ENCODE measurements around the gene GRHL3. TPM values are rescaled to one million over a fixed set of nuclear protein-coding genes. Genes with fewer than 3 reads are reported as not detected.
A peak's percentile ranks its signal among the peaks of the same experiment; 100 is the strongest.

GRHL3 gene
- total RNA-seq, 4 donors from 2014 or later: 93.6 to 154 (median 129) TPM

- peaks cover 19% of the 10 kb centered on the region for H3K4me1 ChIP-seq
- 27% methylated on average over 2 of the region's 3 CpGs for WGBS
- no peak overlapping the region for H3K4me3 ChIP-seq
- no peak for DNase-seq (ENCODE audit: low spot score in 2 of 2)
- H3K27ac ChIP-seq: no peak overlapping the region
- peaks cover 6% of the 10 kb centered on the region for H3K27me3 ChIP-seq
- H3K9me3 ChIP-seq: no peaks in the 10 kb centered on the region
- no peaks in the 10 kb centered on the region for H3K36me3 ChIP-seq
- TF ChIP-seq POLR2A (IDR thresholded peaks at IDR 0.05) (no peak), EP300 (IDR thresholded peaks at IDR 0.05) (no peak), POLR2AphosphoS5 (IDR thresholded peaks at IDR 0.05) (no peak)
- TF ChIP-seq, protein P1, sequence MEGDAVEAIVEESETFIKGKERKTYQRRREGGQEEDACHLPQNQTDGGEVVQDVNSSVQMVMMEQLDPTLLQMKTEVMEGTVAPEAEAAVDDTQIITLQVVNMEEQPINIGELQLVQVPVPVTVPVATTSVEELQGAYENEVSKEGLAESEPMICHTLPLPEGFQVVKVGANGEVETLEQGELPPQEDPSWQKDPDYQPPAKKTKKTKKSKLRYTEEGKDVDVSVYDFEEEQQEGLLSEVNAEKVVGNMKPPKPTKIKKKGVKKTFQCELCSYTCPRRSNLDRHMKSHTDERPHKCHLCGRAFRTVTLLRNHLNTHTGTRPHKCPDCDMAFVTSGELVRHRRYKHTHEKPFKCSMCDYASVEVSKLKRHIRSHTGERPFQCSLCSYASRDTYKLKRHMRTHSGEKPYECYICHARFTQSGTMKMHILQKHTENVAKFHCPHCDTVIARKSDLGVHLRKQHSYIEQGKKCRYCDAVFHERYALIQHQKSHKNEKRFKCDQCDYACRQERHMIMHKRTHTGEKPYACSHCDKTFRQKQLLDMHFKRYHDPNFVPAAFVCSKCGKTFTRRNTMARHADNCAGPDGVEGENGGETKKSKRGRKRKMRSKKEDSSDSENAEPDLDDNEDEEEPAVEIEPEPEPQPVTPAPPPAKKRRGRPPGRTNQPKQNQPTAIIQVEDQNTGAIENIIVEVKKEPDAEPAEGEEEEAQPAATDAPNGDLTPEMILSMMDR (IDR thresholded peaks at IDR 0.05): no peak
Measured at GRCh38 chr1:24278726-24279125, 40.4 kb upstream of the GRHL3 start.

- H3K4me1 ChIP-seq: peaks cover 29% of the 10 kb centered on the region
- H3K4me3 ChIP-seq: no peak overlapping the region
- TF ChIP-seq, protein P1 (IDR thresholded peaks at IDR 0.05): no peak
- TF ChIP-seq POLR2AphosphoS5 (IDR thresholded peaks at IDR 0.05) (no peak), EP300 (IDR thresholded peaks at IDR 0.05) (no peak), POLR2A (IDR thresholded peaks at IDR 0.05) (no peak)
- H3K27me3 ChIP-seq: peaks cover 3% of the 10 kb centered on the region
- 57% methylated on average over 5 of the region's 5 CpGs for WGBS
- no peaks in the 10 kb centered on the region for H3K36me3 ChIP-seq
- H3K9me3 ChIP-seq: no peaks in the 10 kb centered on the region
- no peak for DNase-seq (ENCODE audit: low spot score in 2 of 2)
- no peak overlapping the region for H3K27ac ChIP-seq
Measured at GRCh38 chr1:24279590-24280232, 39.4 kb upstream of the GRHL3 start.

GRCh38 chr1:24281591-24281990, 37.6 kb upstream of the GRHL3 start:
- 59% methylated on average over 2 of the region's 2 CpGs for WGBS
- H3K36me3 ChIP-seq: no peaks in the 10 kb centered on the region
- H3K4me3 ChIP-seq: no peak overlapping the region
- peaks cover 47% of the 10 kb centered on the region for H3K4me1 ChIP-seq
- H3K27me3 ChIP-seq: no peaks in the 10 kb centered on the region
- DNase-seq (ENCODE audit: low spot score in 2 of 2): no peak
- no peak overlapping the region for H3K27ac ChIP-seq
- no peak for TF ChIP-seq POLR2A (IDR thresholded peaks at IDR 0.05)
- TF ChIP-seq, protein P1 (IDR thresholded peaks at IDR 0.05): no peak
- no peak for TF ChIP-seq EP300 (IDR thresholded peaks at IDR 0.05)
- TF ChIP-seq POLR2AphosphoS5 (IDR thresholded peaks at IDR 0.05): no peak
- no peaks in the 10 kb centered on the region for H3K9me3 ChIP-seq

- no peak for TF ChIP-seq EP300 (IDR thresholded peaks at IDR 0.05)
- TF ChIP-seq, protein P1 (IDR thresholded peaks at IDR 0.05): no peak
- no peak for TF ChIP-seq POLR2A (IDR thresholded peaks at IDR 0.05)
- no peak for TF ChIP-seq POLR2AphosphoS5 (IDR thresholded peaks at IDR 0.05)
- Histone ChIP-seq H3K9me3 (no peaks in the 10 kb centered on the region), H3K27me3 (no peaks in the 10 kb centered on the region), H3K27ac (peak overlapping the region; percentile 82), H3K36me3 (no peaks in the 10 kb centered on the region), H3K4me3 (no peak overlapping the region), H3K4me1 (peaks cover 49% of the 10 kb centered on the region)
- WGBS: 61% methylated on average over 1 of the region's 1 CpG
- no peak for DNase-seq (ENCODE audit: low spot score in 2 of 2)
Measured at GRCh38 chr1:24282491-24282890, 36.7 kb upstream of the GRHL3 start.

- DNase-seq (ENCODE audit: low spot score in 2 of 2): no peak
- Histone ChIP-seq H3K27me3 (no peaks in the 10 kb centered on the region), H3K27ac (peak overlapping the region; percentile 82), H3K9me3 (no peaks in the 10 kb centered on the region), H3K36me3 (no peaks in the 10 kb centered on the region), H3K4me1 (peaks cover 50% of the 10 kb centered on the region), H3K4me3 (no peak overlapping the region)
- 46% methylated on average over 8 of the region's 10 CpGs for WGBS
- no peak for TF ChIP-seq EP300 (IDR thresholded peaks at IDR 0.05)
- TF ChIP-seq, protein P1 (IDR thresholded peaks at IDR 0.05): no peak
- TF ChIP-seq POLR2AphosphoS5 (IDR thresholded peaks at IDR 0.05): no peak
- TF ChIP-seq POLR2A (IDR thresholded peaks at IDR 0.05): no peak
Measured at GRCh38 chr1:24283326-24284155, 35.6 kb upstream of the GRHL3 start.

All from suprapubic skin (tissue), 4 donors.